Measurements from ENCODE around the gene PLXNB1. TPM values are rescaled to one million over a fixed set of nuclear protein-coding genes. Genes with fewer than 3 reads are reported as not detected.

The PLXNB1 gene
- total and polyA plus RNA-seq, 2 of the 13 experiments (the other 11 are each of a cell fraction or from before 2014, with no cell fraction given): 86.0 to 143 TPM

DNA sequence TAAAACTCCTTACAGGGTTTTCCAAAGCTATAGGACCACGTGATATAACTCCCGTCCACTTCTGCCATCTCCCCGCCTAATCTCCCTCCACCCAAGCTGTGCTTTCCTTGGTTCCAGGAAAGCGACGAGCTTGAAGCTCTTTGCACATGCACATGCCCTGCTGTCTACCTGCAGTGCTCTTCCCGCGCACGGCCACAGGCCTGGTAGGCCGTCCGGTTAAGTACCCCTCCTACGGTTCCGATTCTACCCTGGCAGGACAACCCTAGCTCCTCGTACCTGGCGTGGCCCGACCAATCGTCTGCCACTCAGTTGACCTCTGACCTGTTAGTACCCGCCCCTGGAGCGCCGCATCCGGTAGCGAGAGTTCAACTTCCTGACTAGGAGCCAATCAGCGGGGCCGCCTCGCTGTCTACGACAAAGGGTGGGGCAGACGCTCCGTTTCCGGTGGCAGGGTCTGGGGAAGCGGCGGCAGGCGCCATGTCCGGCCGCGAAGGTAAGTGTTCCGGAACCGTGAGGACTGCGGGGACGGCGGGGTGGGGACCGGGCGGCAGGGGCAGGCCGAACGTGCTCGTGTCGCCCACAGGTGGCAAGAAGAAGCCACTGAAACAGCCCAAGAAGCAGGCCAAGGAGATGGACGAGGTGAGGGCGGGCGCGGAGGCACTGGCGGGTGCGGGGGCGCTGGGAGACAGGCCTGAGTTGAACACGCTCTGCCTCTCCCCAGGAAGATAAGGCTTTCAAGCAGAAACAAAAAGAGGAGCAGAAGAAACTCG lies 10.1 kb upstream of the PLXNB1 start, which contains the start of the genes CCDC51 and TMA7 (continued):
- TF ChIP-seq, protein P1, sequence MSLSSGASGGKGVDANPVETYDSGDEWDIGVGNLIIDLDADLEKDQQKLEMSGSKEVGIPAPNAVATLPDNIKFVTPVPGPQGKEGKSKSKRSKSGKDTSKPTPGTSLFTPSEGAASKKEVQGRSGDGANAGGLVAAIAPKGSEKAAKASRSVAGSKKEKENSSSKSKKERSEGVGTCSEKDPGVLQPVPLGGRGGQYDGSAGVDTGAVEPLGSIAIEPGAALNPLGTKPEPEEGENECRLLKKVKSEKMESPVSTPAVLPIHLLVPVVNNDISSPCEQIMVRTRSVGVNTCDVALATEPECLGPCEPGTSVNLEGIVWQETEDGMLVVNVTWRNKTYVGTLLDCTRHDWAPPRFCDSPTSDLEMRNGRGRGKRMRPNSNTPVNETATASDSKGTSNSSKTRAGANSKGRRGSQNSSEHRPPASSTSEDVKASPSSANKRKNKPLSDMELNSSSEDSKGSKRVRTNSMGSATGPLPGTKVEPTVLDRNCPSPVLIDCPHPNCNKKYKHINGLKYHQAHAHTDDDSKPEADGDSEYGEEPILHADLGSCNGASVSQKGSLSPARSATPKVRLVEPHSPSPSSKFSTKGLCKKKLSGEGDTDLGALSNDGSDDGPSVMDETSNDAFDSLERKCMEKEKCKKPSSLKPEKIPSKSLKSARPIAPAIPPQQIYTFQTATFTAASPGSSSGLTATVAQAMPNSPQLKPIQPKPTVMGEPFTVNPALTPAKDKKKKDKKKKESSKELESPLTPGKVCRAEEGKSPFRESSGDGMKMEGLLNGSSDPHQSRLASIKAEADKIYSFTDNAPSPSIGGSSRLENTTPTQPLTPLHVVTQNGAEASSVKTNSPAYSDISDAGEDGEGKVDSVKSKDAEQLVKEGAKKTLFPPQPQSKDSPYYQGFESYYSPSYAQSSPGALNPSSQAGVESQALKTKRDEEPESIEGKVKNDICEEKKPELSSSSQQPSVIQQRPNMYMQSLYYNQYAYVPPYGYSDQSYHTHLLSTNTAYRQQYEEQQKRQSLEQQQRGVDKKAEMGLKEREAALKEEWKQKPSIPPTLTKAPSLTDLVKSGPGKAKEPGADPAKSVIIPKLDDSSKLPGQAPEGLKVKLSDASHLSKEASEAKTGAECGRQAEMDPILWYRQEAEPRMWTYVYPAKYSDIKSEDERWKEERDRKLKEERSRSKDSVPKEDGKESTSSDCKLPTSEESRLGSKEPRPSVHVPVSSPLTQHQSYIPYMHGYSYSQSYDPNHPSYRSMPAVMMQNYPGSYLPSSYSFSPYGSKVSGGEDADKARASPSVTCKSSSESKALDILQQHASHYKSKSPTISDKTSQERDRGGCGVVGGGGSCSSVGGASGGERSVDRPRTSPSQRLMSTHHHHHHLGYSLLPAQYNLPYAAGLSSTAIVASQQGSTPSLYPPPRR (CRISPR knock-in tag; IDR thresholded peaks at IDR 0.05; ENCODE audit: borderline replicate concordance): peak; percentile 45; the same call in 1 of the 2 replicates
- TF ChIP-seq JUN (CRISPR knock-in tag; IDR thresholded peaks at IDR 0.05) (no peak), ZNF841 (CRISPR knock-in tag; IDR thresholded peaks at IDR 0.05; ENCODE audit: borderline replicate concordance) (no peak), ZFP82 (CRISPR knock-in tag; IDR thresholded peaks at IDR 0.05; ENCODE audit: borderline replicate concordance) (no peak; the same call in 1 of the 2 replicates), SRF (IDR thresholded peaks at IDR 0.05; ENCODE audit: low read depth, low read length) (no peak), ZSCAN29 (CRISPR knock-in tag; conservative IDR thresholded peaks at IDR 0.05) (0 out of 2 replicates have a peak, but pooled peaks have one; percentile 35), ZNF441 (CRISPR knock-in tag; IDR thresholded peaks at IDR 0.05; ENCODE audit: borderline replicate concordance) (no peak; the same call in 1 of the 2 replicates), ZBTB1 (CRISPR knock-in tag; IDR thresholded peaks at IDR 0.05; ENCODE audit: borderline replicate concordance) (0 out of 2 replicates have a peak, but pooled peaks have one; percentile 49)
- TF ChIP-seq, protein P2, sequence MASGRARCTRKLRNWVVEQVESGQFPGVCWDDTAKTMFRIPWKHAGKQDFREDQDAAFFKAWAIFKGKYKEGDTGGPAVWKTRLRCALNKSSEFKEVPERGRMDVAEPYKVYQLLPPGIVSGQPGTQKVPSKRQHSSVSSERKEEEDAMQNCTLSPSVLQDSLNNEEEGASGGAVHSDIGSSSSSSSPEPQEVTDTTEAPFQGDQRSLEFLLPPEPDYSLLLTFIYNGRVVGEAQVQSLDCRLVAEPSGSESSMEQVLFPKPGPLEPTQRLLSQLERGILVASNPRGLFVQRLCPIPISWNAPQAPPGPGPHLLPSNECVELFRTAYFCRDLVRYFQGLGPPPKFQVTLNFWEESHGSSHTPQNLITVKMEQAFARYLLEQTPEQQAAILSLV (CRISPR knock-in tag; IDR thresholded peaks at IDR 0.05; ENCODE audit: borderline replicate concordance): peak; percentile 32; the same call in 1 of the 2 replicates
- TF ChIP-seq, protein P3, sequence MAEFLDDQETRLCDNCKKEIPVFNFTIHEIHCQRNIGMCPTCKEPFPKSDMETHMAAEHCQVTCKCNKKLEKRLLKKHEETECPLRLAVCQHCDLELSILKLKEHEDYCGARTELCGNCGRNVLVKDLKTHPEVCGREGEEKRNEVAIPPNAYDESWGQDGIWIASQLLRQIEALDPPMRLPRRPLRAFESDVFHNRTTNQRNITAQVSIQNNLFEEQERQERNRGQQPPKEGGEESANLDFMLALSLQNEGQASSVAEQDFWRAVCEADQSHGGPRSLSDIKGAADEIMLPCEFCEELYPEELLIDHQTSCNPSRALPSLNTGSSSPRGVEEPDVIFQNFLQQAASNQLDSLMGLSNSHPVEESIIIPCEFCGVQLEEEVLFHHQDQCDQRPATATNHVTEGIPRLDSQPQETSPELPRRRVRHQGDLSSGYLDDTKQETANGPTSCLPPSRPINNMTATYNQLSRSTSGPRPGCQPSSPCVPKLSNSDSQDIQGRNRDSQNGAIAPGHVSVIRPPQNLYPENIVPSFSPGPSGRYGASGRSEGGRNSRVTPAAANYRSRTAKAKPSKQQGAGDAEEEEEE (CRISPR knock-in tag; IDR thresholded peaks at IDR 0.05; ENCODE audit: borderline replicate concordance): no peak; the same call in 1 of the 2 replicates
- TF ChIP-seq, protein P4, sequence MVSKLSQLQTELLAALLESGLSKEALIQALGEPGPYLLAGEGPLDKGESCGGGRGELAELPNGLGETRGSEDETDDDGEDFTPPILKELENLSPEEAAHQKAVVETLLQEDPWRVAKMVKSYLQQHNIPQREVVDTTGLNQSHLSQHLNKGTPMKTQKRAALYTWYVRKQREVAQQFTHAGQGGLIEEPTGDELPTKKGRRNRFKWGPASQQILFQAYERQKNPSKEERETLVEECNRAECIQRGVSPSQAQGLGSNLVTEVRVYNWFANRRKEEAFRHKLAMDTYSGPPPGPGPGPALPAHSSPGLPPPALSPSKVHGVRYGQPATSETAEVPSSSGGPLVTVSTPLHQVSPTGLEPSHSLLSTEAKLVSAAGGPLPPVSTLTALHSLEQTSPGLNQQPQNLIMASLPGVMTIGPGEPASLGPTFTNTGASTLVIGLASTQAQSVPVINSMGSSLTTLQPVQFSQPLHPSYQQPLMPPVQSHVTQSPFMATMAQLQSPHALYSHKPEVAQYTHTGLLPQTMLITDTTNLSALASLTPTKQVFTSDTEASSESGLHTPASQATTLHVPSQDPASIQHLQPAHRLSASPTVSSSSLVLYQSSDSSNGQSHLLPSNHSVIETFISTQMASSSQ (IDR thresholded peaks at IDR 0.05; ENCODE audit: low read depth): no peak
- TF ChIP-seq, protein P4 (CRISPR knock-in tag; IDR thresholded peaks at IDR 0.05; ENCODE audit: borderline replicate concordance): peak; percentile 72; the same call in 1 of the 2 replicates
- TF ChIP-seq, protein P5, sequence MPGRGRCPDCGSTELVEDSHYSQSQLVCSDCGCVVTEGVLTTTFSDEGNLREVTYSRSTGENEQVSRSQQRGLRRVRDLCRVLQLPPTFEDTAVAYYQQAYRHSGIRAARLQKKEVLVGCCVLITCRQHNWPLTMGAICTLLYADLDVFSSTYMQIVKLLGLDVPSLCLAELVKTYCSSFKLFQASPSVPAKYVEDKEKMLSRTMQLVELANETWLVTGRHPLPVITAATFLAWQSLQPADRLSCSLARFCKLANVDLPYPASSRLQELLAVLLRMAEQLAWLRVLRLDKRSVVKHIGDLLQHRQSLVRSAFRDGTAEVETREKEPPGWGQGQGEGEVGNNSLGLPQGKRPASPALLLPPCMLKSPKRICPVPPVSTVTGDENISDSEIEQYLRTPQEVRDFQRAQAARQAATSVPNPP (CRISPR knock-in tag; IDR thresholded peaks at IDR 0.05): peak; percentile 76; the same call in 1 of the 2 replicates

Measured in HepG2 (cell line).